Activated T-helper 17 cell treated with anti-CD3 and anti-CD28 coated beads, Interleukin-2, amount 50 U/mL, for 72 hours (primary cell): Measurements from ENCODE around the gene CASR. TPM values are rescaled to one million over a fixed set of nuclear protein-coding genes. Genes with fewer than 3 reads are reported as not detected.
"Not testable (repeated sequence)": the region's sequence is repeated elsewhere in the genome, so short reads cannot be mapped to it uniquely, and the experiment has no call there.

ENCODE experiments used
- ATAC-seq: fragments of 150-1000 bp; cut with Tn5 transposase; replicated peaks from 2 replicates; pipeline ENCODE4 v1.10.0; 2021; ENCODE audit warnings: mild to moderate bottlenecking, moderate library complexity
- H3K27ac Mint-ChIP-seq: one replicate; pipeline ENCODE4 v1.8.0; 2022; ENCODE audit warnings: mixed read lengths
- H3K27me3 Mint-ChIP-seq: one replicate; pipeline ENCODE4 v1.8.0; 2022; ENCODE audit warnings: mixed read lengths
- H3K36me3 Mint-ChIP-seq: one replicate; pipeline ENCODE4 v1.8.0; 2022; ENCODE audit warnings: low read depth, mild to moderate bottlenecking, mixed read lengths
- H3K4me1 Mint-ChIP-seq: one replicate; pipeline ENCODE4 v1.8.0; 2022; ENCODE audit warnings: mixed read lengths
- H3K4me3 Mint-ChIP-seq: one replicate; pipeline ENCODE4 v1.8.0; 2022; ENCODE audit warnings: mild to moderate bottlenecking, mixed read lengths
- H3K9me3 Mint-ChIP-seq: one replicate; pipeline ENCODE4 v1.8.0; 2022; ENCODE audit warnings: mixed read lengths
- total RNA-seq, 2 donors: library from RNA; stranded (reverse); gene quantifications; one replicate each; pipeline ENCODE4 v1.2.3, GENCODE V29; 2022

CASR gene
- total RNA-seq, 2 donors from 2014 or later = 0.82 to 3.9 TPM

GRCh38 chr3:122190525-122190924, 7.1 kb downstream of the CASR start:
- Mint-ChIP-seq H3K36me3 (no peaks in the 10 kb centered on the region), H3K27ac (no peak overlapping the region), H3K27me3 (peaks cover 28% of the 10 kb centered on the region), H3K4me3 (no peak overlapping the region), H3K9me3 (no peaks in the 10 kb centered on the region), H3K4me1 (peaks cover 10% of the 10 kb centered on the region)
- no peak for ATAC-seq

DNA sequence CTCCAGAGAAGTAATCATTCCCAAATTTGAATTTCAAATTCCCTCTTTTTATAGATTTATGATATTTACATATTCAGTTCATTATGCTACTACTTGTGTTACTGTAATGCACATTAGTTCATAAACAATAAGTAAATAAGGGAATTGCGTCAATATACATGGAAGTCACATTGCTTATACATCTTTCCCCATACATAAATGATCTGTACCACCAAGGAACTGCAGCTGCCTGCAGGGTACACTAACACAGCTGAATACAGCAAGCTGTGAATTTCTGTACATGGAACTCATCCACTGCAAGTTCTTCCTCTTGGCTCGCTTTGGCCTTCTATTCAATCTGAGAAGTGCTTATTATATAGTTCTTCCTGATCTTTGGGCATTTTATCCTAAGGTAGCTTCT, 15.5 kb downstream of the CASR start:
- H3K9me3 Mint-ChIP-seq = no peaks in the 10 kb centered on the region

DNA sequence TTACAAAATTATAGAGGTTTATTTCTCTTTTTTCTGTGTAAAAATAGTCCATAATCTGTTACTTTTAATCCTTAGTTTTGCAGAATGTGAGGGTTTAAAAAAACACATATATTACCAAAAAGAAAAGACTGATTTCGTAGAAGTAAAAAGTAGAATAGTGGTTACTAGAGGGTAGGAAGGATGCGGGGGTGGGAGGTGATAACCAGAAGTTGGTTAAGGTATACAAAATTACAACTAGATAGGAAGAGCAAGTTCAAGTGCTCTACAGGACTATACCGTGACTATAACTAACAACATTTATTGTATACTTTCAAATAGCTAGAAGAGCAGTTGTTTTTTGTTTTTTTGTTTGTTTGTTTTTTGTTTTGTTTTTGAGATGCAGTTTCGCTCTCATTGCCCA, 16.1 kb downstream of the CASR start:
- H3K4me3 Mint-ChIP-seq = no peak overlapping the region
- no peaks in the 10 kb centered on the region for H3K36me3 Mint-ChIP-seq
- H3K4me1 Mint-ChIP-seq = peaks cover 9% of the 10 kb centered on the region
- no peaks in the 10 kb centered on the region for H3K9me3 Mint-ChIP-seq
- H3K27ac Mint-ChIP-seq = no peak overlapping the region
- peak; percentile 68 for ATAC-seq
- no peaks in the 10 kb centered on the region for H3K27me3 Mint-ChIP-seq

More for the DNA sequence above, 15.5 kb downstream of the CASR start:
- Mint-ChIP-seq H3K27me3 (no peaks in the 10 kb centered on the region), H3K4me1 (peaks cover 15% of the 10 kb centered on the region), H3K4me3 (no peak overlapping the region), H3K27ac (no peak overlapping the region), H3K36me3 (no peaks in the 10 kb centered on the region)
- no peak for ATAC-seq

GRCh38 chr3:122200661-122201060, 17.2 kb downstream of the CASR start:
- no peak overlapping the region for H3K27ac Mint-ChIP-seq
- no peak overlapping the region for H3K4me3 Mint-ChIP-seq
- no peak for ATAC-seq

GRCh38 chr3:122201476-122201875, 18.0 kb downstream of the CASR start:
- not testable (repeated sequence) for ATAC-seq, H3K27me3 Mint-ChIP-seq, H3K4me3 Mint-ChIP-seq, H3K27ac Mint-ChIP-seq, H3K36me3 Mint-ChIP-seq, H3K4me1 Mint-ChIP-seq, H3K9me3 Mint-ChIP-seq

More at GRCh38 chr3:122200661-122201060, 17.2 kb downstream of the CASR start:
- Mint-ChIP-seq H3K4me1 (peaks cover 5% of the 10 kb centered on the region), H3K9me3 (no peaks in the 10 kb centered on the region), H3K27me3 (no peaks in the 10 kb centered on the region), H3K36me3 (no peaks in the 10 kb centered on the region)

DNA sequence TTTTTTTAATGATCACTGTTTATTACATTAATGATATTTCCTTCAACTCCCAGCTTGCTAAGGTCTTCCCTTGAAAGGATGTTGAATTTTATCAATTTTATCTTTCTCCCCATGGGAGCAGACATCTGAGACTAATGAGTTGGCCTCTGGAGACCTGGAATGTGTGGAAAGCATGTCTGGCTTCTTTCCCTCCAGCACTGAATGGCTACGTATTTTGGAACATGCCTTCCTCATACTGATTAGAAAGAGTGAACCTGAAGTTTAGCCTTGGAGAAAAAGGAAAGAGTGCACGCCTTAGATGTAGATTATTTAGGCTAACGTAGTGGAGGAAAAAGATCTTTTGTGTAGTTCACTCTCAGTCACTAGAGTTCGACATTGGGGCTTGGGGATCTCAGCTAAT, 25.1 kb downstream of the CASR start:
- H3K27me3 Mint-ChIP-seq = no peaks in the 10 kb centered on the region
- no peak for ATAC-seq
- no peaks in the 10 kb centered on the region for H3K36me3 Mint-ChIP-seq
- no peaks in the 10 kb centered on the region for H3K9me3 Mint-ChIP-seq
- H3K27ac Mint-ChIP-seq = no peak overlapping the region
- no peak overlapping the region for H3K4me3 Mint-ChIP-seq
- no peaks in the 10 kb centered on the region for H3K4me1 Mint-ChIP-seq

GRCh38 chr3:122213650-122214049, 30.2 kb downstream of the CASR start:
- no peak overlapping the region for H3K4me3 Mint-ChIP-seq
- peaks cover 9% of the 10 kb centered on the region for H3K27me3 Mint-ChIP-seq
- H3K4me1 Mint-ChIP-seq = no peaks in the 10 kb centered on the region
- H3K27ac Mint-ChIP-seq = no peak overlapping the region
- no peaks in the 10 kb centered on the region for H3K9me3 Mint-ChIP-seq
- H3K36me3 Mint-ChIP-seq = no peaks in the 10 kb centered on the region
- ATAC-seq = peak; percentile 91

DNA sequence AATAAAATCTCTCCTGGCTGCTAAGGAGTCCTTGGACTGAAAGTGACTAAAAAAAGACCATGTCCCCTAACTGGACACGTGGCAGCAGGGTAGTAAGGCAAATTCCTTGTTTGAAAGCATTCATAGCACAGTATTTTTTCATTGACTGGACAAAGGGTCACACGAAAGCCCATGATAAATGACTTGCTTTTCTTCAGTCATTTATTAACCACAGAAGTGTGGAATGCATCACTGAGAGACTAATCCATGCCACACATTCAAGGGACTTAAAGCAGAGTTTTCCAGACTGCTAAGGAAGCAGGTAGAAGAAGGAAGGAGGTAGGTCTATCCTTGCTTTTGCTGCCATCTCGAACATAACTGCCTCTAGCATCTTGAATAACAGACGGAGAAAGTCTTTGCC, 31.2 kb downstream of the CASR start:
- Mint-ChIP-seq H3K4me1 (no peaks in the 10 kb centered on the region), H3K27ac (no peak overlapping the region), H3K36me3 (no peaks in the 10 kb centered on the region), H3K4me3 (no peak overlapping the region), H3K9me3 (no peaks in the 10 kb centered on the region), H3K27me3 (peaks cover 13% of the 10 kb centered on the region)
- ATAC-seq = no peak

DNA sequence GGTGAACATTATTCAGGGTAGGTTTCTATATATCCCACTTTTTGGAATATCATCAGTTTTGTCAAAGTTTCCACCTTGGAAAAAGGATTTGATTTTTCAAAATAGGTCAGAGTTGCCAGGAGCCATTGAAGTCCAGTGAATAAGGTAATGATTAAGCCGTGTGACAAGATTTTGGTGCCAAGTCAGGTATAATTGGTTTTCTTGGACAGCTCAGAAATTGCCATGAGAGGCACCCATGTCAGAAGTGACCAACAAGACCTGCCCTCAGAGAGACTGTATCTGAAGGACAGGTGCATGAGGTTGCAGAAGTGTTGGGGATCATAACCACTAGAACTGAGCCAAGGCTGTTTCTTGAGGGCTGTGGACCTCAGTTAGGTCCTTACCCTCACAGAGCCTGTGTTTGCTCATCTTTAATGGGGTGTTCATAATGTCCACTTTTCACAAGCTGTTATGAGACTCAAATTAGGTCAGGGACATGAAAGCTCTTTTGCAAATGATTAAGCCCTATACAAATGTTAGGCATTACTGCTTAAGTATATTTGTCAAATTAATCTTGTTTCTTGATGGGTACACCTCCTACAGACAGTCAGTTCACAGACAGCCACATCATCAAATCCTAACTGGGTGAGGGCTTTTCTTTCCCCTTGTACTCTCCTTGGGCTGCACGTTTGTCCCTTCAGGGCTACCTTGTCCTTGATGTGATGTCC, 32.3 kb downstream of the CASR start:
- Mint-ChIP-seq H3K36me3 (no peaks in the 10 kb centered on the region), H3K27ac (no peak overlapping the region), H3K4me3 (no peak overlapping the region), H3K4me1 (no peaks in the 10 kb centered on the region), H3K27me3 (peaks cover 19% of the 10 kb centered on the region), H3K9me3 (no peaks in the 10 kb centered on the region)
- ATAC-seq = no peak

DNA sequence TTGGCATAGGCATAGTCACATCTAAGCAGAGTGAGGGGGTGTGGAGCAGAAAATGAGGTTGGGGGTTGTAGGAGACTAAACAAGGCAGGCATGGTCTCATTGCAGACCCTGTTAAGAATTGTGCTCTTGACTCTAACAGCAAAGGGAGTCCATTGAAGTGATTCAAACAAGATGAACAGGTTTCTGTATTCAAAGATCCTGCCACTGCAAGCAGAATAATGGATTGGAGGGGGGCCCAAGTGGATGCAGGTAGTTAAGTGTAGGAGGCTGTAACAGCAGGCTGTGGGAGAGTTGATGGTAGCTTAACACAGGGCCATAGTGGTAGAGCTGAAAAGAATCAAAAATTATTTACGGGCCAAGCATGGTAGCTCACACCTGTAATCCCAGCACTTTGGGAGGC, 34.4 kb downstream of the CASR start:
- Mint-ChIP-seq H3K27me3 (peaks cover 19% of the 10 kb centered on the region), H3K9me3 (no peaks in the 10 kb centered on the region), H3K4me3 (no peak overlapping the region), H3K27ac (peak overlapping the region; percentile 41), H3K36me3 (no peaks in the 10 kb centered on the region), H3K4me1 (no peaks in the 10 kb centered on the region)
- no peak for ATAC-seq

DNA sequence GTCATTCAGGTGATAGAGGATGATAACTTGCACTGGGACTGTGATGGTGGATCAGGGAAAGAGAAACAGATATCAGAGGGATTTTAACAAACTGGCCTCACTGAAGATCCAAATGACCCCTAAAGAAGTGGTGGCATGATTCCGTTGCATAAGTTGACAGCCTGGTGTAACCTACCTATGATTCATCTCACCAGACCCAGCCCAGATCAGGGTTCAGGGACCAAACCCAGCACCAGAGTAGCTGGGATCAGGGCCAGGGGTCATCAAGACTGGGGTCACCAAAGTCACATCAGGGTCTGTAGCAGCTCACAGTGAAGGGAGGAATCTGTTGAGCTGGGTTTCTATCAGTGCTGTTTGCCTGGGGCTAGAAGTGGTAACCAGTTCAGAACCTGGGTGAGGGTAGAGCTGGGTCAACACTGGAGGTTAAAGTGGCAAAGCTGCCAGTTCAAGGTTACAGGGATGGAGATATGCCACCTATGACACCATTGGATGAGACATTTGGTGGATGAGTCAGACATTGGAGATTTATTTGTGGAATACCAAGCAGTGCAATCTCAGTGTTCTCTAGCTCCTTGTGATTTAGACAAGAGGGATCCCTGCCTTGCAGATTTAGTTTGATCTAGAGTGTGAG, 35.9 kb downstream of the CASR start:
- Mint-ChIP-seq H3K27ac (no peak overlapping the region), H3K9me3 (no peaks in the 10 kb centered on the region), H3K36me3 (no peaks in the 10 kb centered on the region), H3K4me1 (no peaks in the 10 kb centered on the region), H3K27me3 (peaks cover 19% of the 10 kb centered on the region), H3K4me3 (no peak overlapping the region)
- no peak for ATAC-seq

DNA sequence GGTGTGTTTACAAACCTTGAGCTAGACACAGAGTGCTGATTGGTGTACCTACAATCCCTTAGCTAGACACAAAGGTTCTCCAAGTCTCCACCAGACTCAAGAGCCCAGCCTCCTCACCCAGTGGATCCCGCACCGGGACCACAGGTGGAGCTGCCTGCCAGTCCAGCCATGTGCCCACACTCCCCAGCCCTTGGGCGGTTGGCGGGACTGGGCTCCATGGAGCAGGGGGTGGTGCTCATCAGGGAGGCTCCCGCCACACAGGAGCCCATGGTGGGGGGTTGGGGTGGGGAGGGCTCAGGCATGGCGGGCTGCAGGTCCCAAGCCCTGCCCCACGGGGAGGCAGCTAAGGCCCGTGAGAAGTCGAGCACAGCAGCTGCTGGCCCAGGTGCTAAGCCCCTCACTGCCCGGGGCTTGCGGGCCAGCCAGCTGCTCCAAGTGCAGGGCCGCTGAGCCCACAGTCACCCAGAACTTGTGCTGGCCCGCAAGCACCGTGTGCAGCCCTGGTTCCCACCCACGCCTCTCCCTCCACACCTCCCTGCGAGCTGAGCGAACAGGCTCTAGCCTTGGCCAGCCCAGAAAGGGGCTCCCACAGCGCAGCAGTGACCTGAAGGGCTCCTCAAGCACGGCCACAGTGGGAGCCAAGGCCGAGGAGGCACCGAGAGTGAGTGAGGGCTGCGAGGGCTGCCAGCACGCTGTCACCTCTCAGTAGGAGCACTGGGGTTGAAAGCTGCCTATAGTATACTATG, 43.7 kb downstream of the CASR start:
- peaks cover 3% of the 10 kb centered on the region for H3K4me1 Mint-ChIP-seq
- no peak overlapping the region for H3K4me3 Mint-ChIP-seq
- no peaks in the 10 kb centered on the region for H3K27me3 Mint-ChIP-seq
- ATAC-seq = no peak
- H3K36me3 Mint-ChIP-seq = no peaks in the 10 kb centered on the region
- H3K9me3 Mint-ChIP-seq = no peaks in the 10 kb centered on the region
- H3K27ac Mint-ChIP-seq = no peak overlapping the region

GRCh38 chr3:122230174-122230573, 46.7 kb downstream of the CASR start:
- no peaks in the 10 kb centered on the region for H3K36me3 Mint-ChIP-seq
- no peak overlapping the region for H3K4me3 Mint-ChIP-seq
- peaks cover 24% of the 10 kb centered on the region for H3K4me1 Mint-ChIP-seq
- no peak for ATAC-seq
- no peak overlapping the region for H3K27ac Mint-ChIP-seq
- H3K9me3 Mint-ChIP-seq = no peaks in the 10 kb centered on the region
- no peaks in the 10 kb centered on the region for H3K27me3 Mint-ChIP-seq

DNA sequence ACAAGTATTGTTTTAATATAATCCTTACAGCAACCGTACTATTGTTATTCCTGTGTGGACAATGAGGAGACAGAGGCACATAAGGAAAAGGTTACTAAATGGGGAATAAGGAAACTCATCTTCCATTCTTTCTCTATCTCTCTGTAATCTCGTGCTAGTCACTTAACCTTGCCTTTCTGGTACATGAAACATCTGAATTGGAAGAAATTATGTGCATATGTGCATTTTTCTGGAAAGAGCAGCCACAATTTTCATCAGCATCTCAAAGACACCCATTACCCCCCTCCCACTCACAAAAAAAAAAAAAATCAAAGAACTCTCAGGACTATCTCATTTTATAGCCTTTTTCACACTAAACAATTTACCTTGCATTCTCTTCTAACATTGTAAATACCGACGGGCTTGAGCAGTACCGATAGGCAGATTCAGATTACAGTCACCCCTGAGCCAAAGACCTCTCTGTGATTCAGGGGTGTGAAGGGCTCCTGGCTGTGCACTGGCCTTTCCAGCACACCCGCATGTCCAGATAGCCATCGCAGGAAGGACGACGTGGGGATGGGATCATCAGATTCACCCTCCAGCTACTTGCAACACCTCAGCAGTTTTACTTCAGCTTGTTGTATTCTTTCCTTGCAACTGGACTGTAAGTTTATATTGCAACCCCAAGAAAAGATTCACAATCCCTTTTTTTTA, 48.1 kb downstream of the CASR start:
- Mint-ChIP-seq H3K27ac (peak overlapping the region; percentile 64), H3K27me3 (no peaks in the 10 kb centered on the region)

More for the DNA sequence above, 48.1 kb downstream of the CASR start:
- H3K4me3 Mint-ChIP-seq = peak overlapping the region; percentile 44
- H3K4me1 Mint-ChIP-seq = peaks cover 26% of the 10 kb centered on the region
- ATAC-seq = no peak
- no peaks in the 10 kb centered on the region for H3K9me3 Mint-ChIP-seq
- no peaks in the 10 kb centered on the region for H3K36me3 Mint-ChIP-seq
